Smooth muscle cell (in vitro differentiated cells): ENCODE results near the gene KCNH2. TPM values are rescaled to one million over a fixed set of nuclear protein-coding genes. Genes with fewer than 3 reads are reported as not detected.
A peak's percentile ranks its signal among the peaks of the same experiment; 100 is the strongest.

Experiments used
- DNase-seq: peaks from one replicate; lab custom pipeline; 2025; ENCODE audit not compliant: unreplicated experiment; lab: John Stamatoyannopoulos, UW
- H2AFZ ChIP-seq: fragments of 200-600 bp; sonication (generic); 2 replicates; pipeline ENCODE4 v1.6.0; 2016; ENCODE audit warnings: antibody characterized with exemption, low read depth, mild to moderate bottlenecking
- H3F3A ChIP-seq: fragments of 200-600 bp; sonication (generic); 2 replicates; pipeline ENCODE4 v1.6.0; 2017; ENCODE audit warnings: antibody characterized with exemption, low read depth
- H3K27ac ChIP-seq: fragments of 200-600 bp; sonication (generic); 2 replicates; pipeline ENCODE4 v1.5.1; 2016; ENCODE audit warnings: low read depth, mild to moderate bottlenecking
- H3K27me3 ChIP-seq: fragments of 200-600 bp; sonication (generic); 2 replicates; pipeline ENCODE4 v1.6.1; 2016; ENCODE audit warnings: low read depth, mild to moderate bottlenecking
- H3K36me3 ChIP-seq: fragments of 200-600 bp; sonication (generic); 2 replicates; pipeline ENCODE4 v1.5.1; 2016; ENCODE audit warnings: low read depth
- H3K4me1 ChIP-seq: fragments of 200-600 bp; sonication (generic); 2 replicates; pipeline ENCODE4 v1.5.1; 2016; ENCODE audit warnings: low read depth
- H3K4me2 ChIP-seq: fragments of 200-600 bp; sonication (generic); 2 replicates; pipeline ENCODE4 v1.6.0; 2016; ENCODE audit warnings: mild to moderate bottlenecking
- H3K4me3 ChIP-seq: fragments of 200-600 bp; sonication (generic); 2 replicates; pipeline ENCODE4 v1.5.1; 2016; ENCODE audit warnings: mild to moderate bottlenecking
- H3K79me2 ChIP-seq: fragments of 200-600 bp; sonication (generic); 2 replicates; pipeline ENCODE4 v1.6.0; 2016; ENCODE audit warnings: low read depth, mild to moderate bottlenecking
- H3K9ac ChIP-seq: fragments of 200-600 bp; sonication (generic); 2 replicates; pipeline ENCODE4 v1.6.0; 2016; ENCODE audit warnings: low read depth
- H3K9me3 ChIP-seq: fragments of 200-600 bp; sonication (generic); replicated peaks from 2 replicates; pipeline ENCODE4 v1.5.1; 2016; ENCODE audit warnings: low read depth
- H4K20me1 ChIP-seq: fragments of 200-600 bp; sonication (generic); 2 replicates; pipeline ENCODE4 v1.6.0; 2016; ENCODE audit warnings: low read depth
- WGBS: methylation state at CpG from one replicate; pipeline ENCODE4 v1.1.7; 2016; ENCODE audit warnings: low lambda C conversion rate; 5-methylcytosine and 5-hydroxymethylcytosine counted together
- polyA plus RNA-seq: library from polyadenylated mRNA; unstranded; fragments of >200 nt; fragmentation: Nextera tagmentation; extraction: Ambion mirVana; gene quantifications from 2 replicates; pipeline ENCODE4 v1.2.1, GENCODE V29; 2016
- total RNA-seq: library from RNA; depleted of rRNA; stranded (reverse); fragments of >200 nt; gene quantifications from 2 replicates; pipeline ENCODE4 v1.2.3, GENCODE V29; 2014
- TF ChIP-seq, protein P1 (sequence below): fragments of 200-600 bp; sonication (generic); IDR thresholded peaks from 2 replicates; pipeline ENCODE4 v1.5.1; 2017; ENCODE audit warnings: borderline replicate concordance, mild to moderate bottlenecking, antibody characterized with exemption; ENCODE audit not compliant: insufficient read depth, poor library complexity, severe bottlenecking

The KCNH2 gene
- total and polyA plus RNA-seq, 2 experiments from 2014 or later: 12.9 to 37.7 TPM

DNA sequence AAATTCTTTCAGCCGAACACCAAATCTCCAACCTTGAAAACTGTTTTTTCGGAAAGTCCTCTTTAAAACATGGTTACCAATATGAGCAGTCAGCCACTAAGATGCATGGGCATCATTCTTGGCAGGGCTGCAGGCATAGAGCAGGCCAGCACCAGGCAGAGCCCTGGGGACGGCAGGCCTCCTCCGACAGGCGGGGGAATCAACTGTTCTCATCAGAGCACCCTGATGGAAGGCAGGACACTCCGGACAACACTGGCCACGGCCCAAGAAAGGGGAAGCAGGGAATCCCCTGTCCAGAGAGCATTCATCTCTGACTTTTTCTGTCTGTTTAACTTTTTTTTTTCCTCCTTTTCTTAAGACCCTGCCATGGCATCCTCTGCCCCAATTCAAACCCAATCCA lies 11.3 kb upstream of the KCNH2 start:
- Histone ChIP-seq H3F3A (peaks cover 5% of the 10 kb centered on the region), H3K4me2 (no peak overlapping the region), H3K36me3 (no peaks in the 10 kb centered on the region), H2AFZ (no peak overlapping the region), H3K4me1 (peaks cover 6% of the 10 kb centered on the region), H3K79me2 (no peaks in the 10 kb centered on the region), H3K27ac (no peak overlapping the region), H4K20me1 (no peaks in the 10 kb centered on the region), H3K27me3 (no peaks in the 10 kb centered on the region), H3K4me3 (no peak overlapping the region), H3K9me3 (no peaks in the 10 kb centered on the region), H3K9ac (no peak overlapping the region)
- DNase-seq: no peak
- WGBS: 53% methylated on average over 7 of the region's 7 CpGs
- TF ChIP-seq, protein P1, sequence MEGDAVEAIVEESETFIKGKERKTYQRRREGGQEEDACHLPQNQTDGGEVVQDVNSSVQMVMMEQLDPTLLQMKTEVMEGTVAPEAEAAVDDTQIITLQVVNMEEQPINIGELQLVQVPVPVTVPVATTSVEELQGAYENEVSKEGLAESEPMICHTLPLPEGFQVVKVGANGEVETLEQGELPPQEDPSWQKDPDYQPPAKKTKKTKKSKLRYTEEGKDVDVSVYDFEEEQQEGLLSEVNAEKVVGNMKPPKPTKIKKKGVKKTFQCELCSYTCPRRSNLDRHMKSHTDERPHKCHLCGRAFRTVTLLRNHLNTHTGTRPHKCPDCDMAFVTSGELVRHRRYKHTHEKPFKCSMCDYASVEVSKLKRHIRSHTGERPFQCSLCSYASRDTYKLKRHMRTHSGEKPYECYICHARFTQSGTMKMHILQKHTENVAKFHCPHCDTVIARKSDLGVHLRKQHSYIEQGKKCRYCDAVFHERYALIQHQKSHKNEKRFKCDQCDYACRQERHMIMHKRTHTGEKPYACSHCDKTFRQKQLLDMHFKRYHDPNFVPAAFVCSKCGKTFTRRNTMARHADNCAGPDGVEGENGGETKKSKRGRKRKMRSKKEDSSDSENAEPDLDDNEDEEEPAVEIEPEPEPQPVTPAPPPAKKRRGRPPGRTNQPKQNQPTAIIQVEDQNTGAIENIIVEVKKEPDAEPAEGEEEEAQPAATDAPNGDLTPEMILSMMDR: no peak

DNA sequence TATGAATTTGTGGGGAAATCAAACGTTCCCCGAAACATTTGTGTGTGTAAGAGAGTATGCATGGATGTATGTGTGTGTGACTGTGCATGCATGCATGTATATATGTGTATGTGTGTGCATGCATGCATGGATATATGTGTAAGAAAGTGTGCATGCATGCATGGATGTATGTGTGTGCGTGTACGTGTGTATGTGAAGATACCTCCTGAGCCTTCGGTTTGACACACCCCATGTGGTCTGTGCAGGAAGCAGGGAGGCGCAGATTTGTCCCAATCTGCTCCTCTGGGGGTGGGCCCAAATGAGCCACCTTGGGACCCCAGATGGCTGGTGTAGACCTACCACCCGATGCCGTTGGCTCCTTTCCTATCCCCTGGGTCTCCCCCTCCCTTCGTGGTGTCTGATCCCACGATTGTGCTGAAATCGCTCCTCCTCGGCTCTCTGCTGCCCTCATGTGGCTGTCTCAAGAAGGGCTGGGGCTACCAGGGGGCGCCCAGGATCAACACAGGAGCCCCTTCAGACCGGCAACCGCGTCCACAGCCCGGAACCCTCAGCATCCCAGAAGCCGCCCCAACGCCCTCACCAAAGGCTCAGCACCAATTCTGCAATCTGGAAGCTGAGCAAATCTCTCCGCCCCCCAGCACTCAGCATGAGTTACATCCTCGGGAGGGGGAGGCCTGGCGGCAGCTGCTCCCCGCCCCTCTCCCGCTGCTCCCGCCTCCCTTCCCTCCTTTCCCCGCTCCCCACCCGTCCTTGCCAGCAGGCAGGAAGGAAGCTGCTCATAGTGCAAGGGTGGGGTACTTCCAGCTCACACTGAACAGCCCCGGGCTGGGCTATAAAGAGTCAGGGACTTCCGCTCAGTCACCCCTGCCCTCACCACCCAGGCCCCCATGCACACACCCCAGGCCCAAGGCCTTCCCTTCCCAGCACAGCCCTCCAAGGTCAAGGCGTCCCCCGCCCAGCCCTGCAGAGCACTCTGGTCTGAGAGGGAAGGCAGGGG lies 10.4 kb upstream of the KCNH2 start:
- Histone ChIP-seq H3K79me2 (no peaks in the 10 kb centered on the region), H4K20me1 (no peaks in the 10 kb centered on the region), H3K9me3 (no peaks in the 10 kb centered on the region), H2AFZ (peak overlapping the region; percentile 39), H3K27ac (no peak overlapping the region), H3F3A (peaks cover 5% of the 10 kb centered on the region), H3K4me1 (peaks cover under 1% of the 10 kb centered on the region), H3K4me3 (peak overlapping the region; percentile 25), H3K27me3 (no peaks in the 10 kb centered on the region), H3K36me3 (no peaks in the 10 kb centered on the region), H3K9ac (no peak overlapping the region), H3K4me2 (peak overlapping the region; percentile 79)
- peak; percentile 78 for DNase-seq
- WGBS: 36% methylated on average over 23 of the region's 31 CpGs
- TF ChIP-seq, protein P1: peak; percentile 96

DNA sequence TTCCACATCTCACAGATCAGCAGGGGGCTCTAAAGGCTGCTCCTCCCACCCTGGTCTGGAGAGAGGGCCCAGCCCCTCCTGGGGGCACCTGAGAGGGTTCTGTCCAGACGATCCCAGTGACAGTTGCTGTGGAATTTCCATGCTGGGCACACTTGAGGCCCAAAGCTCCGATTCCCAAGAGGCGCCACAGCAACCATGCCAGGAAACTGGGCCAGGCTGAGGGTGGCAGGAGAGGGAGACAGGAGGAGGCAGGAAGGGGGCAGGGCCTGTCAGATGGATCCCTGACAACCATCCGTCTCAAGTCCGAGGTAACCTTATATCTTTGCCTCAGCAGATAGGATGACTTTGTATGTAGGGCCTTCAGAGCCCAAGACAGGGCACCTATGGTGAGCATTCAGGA lies 8.4 kb upstream of the KCNH2 start:
- Histone ChIP-seq H3K36me3 (no peaks in the 10 kb centered on the region), H3K9ac (no peak overlapping the region), H3K4me1 (no peaks in the 10 kb centered on the region), H3K4me2 (no peak overlapping the region), H4K20me1 (no peaks in the 10 kb centered on the region), H3K9me3 (no peaks in the 10 kb centered on the region), H3K27me3 (peaks cover 1% of the 10 kb centered on the region), H2AFZ (no peak overlapping the region), H3K79me2 (no peaks in the 10 kb centered on the region), H3K27ac (no peak overlapping the region), H3K4me3 (no peak overlapping the region), H3F3A (peaks cover 5% of the 10 kb centered on the region)
- WGBS: 77% methylated on average over 5 of the region's 5 CpGs
- TF ChIP-seq, protein P1: no peak
- DNase-seq: no peak

DNA sequence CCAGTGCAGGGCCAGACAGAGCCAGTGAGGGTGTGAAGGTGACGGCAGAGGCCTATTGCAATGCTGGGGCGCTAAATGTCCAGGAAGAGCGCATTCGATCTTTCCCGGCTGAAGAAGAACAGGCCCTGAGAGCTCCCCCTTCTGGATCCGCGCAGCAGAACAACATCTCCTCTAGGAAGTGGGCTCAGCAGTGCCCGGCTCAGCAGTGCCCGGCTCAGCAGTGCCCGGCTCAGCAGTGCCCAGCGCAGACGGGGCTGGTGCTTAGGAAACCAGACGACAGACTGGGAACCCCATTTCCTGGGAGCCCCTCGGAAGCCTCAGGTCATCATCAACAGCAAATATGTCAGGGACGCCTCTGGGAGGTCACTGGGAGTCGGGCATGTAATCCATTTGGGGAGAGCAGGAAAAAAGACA lies 8.0 kb upstream of the KCNH2 start:
- no peak overlapping the region for H3K9ac ChIP-seq
- H3K79me2 ChIP-seq: no peaks in the 10 kb centered on the region
- no peaks in the 10 kb centered on the region for H3K9me3 ChIP-seq
- peaks cover 5% of the 10 kb centered on the region for H3F3A ChIP-seq
- no peak for DNase-seq
- no peak overlapping the region for H3K4me2 ChIP-seq
- no peaks in the 10 kb centered on the region for H3K4me1 ChIP-seq
- no peak overlapping the region for H2AFZ ChIP-seq
- H3K4me3 ChIP-seq: no peak overlapping the region
- H3K36me3 ChIP-seq: no peaks in the 10 kb centered on the region
- WGBS: 25% methylated on average over 16 of the region's 16 CpGs
- TF ChIP-seq, protein P1: peak; percentile 61
- no peaks in the 10 kb centered on the region for H4K20me1 ChIP-seq
- peaks cover 6% of the 10 kb centered on the region for H3K27me3 ChIP-seq
- no peak overlapping the region for H3K27ac ChIP-seq
